ENCODE measurements around the gene LILRB5.
A peak's percentile ranks its signal among the peaks of the same experiment; 100 is the strongest.

Gene LILRB5

GRCh38 chr19:54211235-54211634 lies 45.8 kb downstream of the LILRB5 start:
- peak in 2 of 4 experiments; percentile 26 to 29 for DNase-seq

DNA sequence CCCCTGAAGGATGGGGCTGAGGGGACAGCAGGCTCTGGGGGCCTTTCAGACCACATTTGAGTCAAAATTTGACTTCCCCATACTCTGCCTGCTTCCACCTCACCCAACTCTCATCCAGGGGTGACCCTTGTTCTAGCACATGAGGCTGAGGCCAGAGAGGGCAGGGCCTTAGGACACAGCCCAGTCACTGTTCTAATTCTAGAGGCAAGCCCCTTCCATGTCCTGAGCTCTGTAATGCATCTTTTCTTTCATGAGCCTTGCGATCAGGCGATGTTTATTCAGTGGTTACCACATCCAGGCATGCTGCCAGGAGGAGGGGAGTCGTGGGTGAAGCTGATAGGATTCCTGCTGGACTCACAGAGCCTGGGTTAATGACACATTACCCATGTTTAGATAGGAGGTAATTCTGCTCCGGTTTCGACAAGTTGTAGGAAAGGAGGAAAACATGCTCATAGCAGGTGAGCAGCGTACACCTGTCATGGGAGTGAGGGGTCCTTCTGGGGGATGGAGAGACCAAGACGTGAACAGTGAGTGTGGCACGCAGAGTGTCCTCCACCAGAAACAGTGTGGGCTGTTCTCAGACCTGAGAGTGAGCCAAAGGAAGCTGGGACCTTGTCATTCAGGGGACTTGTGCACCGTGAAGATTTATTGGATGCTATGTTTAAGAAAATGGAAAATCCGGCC lies 47.1 kb downstream of the LILRB5 start:
- DNase-seq, result peak; percentile 94 to 99 (median 95)

GRCh38 chr19:54209058-54209810 lies 47.8 kb downstream of the LILRB5 start:
- no peak for DNase-seq

DNA sequence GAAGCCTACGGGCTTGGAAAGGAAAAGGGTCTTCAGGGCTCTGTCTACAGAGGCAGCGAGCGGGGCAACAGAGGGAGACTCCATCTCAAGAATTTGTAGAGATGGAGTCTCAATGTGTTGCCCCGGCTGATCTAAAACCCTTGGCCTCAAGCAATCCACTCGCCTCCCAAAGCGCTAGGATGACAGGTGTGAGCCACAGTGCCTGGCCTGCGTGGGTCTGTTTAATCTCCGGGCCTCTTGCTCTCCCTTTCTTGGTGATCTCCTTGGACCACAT lies 48.4 kb downstream of the LILRB5 start:
- DNase-seq, result no peak

DNA sequence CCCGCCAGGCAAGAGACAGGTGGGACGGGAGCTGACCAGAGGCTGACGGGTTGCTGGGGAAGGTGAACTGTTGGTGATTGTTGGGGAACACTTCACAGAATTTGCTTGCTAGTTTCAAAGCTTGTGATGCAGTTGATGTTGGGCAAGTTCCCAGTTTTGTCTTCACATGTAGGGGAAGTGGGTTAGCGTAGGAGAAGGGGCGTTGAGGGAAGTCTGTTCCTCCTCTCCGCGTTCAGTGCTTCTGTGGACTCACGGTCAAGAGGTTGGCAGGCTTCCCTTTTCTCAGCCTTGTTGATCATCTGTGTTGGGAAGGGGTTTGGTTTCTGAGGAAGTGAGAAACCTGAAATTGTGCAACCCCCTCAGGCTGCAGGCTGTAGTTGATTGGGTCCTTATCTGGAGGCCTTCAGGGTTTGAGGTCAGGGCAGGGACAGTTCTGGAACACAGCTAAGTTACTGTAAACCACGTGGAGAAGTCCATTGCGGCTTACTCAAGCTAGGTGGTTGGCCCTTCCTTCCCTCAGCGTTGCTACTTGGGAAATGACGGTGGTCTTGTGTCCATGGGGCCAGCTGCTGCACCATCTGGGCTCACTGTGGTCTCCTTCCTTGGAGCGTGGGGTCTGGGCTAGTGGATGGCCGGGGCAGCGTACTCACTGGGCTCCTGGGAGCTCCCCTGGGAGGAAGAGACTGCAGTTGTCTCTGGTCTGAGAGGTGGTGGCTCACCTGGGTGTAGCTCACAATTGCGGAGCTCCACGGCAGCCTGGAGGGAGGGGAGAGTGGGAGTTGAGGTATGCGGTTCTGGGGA lies 48.9 kb downstream of the LILRB5 start:
- peak; percentile 97 to 100 (median 98) for DNase-seq

GRCh38 chr19:54207676-54207982 lies 49.4 kb downstream of the LILRB5 start:
- DNase-seq, result no peak

DNA sequence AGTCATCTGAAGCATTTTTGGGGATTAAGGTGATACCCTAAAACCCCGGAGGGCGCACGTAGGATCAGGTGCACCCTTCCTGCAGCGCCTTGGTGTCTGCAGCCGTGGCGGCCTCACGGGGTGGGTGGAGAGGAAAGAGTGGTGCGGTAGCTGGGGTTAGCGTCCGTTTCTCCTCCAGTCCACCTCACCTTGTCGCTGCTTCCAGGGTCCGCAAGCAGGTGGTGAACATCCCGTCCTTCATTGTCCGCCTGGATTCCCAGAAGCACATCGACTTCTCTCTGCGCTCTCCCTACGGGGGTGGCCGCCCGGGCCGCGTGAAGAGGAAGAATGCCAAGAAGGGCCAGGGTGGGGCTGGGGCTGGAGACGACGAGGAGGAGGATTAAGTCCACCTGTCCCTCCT lies 49.9 kb downstream of the LILRB5 start:
- DNase-seq, result peak in 3 of 4 experiments; percentile 33 to 68 (median 47)

DNA sequence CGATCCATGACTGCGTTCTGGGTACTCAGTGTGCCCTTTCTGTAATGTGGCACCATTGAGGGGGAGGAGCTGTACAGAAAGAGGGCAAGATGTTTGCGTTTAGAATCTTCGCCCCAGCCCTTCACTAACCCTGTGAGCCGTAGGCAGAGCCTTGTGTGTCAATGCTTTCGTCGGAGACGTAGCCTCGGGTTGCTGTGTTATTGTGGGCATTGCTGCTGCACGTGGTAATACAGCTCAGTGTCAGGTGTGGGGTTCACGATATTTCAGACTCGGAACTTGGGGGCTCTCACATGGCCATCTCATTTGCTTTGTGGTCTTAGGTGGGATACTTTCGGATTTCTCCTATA lies 50.3 kb downstream of the LILRB5 start:
- DNase-seq, result peak in 1 of 4 experiments; percentile 38

DNA sequence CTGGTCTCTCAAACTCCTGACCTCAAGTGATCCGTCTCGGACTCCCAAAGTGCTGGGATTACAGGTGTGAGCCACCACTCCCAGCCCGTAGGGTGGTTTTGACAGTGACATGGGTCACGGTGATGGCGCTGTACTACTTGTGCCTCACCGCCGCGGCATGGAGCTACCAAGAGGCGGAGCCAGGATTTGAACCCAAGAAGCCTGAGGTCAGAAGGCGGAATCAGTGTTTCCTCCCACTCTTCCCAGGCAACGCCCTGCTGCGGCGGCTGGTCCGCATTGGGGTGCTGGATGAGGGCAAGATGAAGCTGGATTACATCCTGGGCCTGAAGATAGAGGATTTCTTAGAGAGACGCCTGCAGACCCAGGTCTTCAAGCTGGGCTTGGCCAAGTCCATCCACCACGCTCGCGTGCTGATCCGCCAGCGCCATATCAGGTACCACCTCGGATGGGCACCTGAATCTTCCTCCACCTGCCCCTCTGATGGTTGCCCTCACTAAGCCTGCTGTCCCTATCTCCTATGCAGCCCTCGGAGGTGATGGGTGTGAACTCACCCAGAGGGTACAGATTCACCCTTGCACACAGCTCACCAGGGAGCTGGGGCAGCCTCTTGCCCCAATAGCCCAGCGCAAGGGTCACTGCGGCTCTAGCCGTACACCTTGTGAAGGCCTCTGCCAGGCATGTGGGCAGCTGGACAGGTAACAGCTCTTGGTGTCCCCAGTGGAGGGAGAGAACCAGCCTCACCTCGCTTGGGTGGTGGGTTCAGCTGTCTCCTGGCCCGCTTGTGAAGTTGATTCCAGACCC lies 50.8 kb downstream of the LILRB5 start:
- DNase-seq, result peak; percentile 30 to 58 (median 55)

DNA sequence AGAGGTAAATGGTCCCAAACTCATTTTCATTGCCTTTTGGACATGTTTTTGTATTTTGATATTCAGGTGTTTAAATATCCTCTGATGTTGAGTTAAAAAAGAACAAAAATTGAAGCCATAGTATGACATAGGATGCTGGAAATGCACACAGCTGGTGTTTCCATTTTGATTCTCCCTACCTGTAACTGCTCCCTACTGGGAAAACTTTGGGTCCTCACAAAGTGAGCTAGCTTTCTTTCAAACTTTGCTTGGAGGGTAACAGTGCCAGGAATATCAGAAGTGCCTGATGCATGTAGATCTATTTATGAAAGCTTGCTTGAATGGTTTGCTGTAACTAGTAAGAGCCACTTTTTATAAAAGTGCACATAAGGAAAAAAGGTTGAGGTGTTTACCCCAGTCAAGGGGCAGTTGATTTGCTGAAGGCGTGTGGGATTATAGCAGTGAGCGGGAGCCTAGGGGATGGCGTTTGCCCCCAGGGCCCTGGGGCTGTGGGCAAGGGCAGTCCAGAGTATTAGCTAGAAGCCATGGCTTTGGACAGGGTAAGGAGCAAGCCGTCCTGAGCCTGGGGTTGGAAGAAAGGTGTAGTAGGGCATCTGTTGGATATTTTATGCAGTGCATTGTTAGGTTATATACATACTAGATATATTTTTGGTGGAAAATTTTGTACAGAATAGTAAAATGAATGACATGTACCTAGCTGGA lies 52.2 kb downstream of the LILRB5 start:
- no peak for DNase-seq

DNA sequence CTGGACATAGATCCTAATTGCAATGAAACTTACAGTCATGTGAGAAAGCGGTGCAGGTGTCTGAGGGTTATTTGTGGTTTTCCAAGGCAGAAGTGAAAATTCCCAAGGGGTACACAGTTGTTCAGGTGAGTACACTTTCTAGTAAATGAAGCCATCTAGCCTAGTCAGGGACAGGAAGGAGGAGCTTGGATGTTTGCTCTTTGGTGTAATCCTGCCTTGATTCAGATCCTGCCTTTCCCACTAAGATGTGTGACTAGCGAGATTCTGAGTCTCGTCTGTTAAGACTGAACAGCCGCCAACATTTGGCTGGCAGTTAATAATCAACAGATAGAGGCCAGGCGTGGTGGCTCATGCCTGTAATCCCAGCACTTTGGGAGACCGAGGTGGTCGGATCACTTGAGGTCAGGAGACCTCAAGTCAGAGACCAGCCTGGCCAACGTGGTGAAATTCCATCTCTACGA lies 53.9 kb downstream of the LILRB5 start:
- DNase-seq, result no peak

GRCh38 chr19:54201980-54202379 lies 55.1 kb downstream of the LILRB5 start:
- DNase-seq, result peak in 1 of 4 experiments; percentile 38

DNA sequence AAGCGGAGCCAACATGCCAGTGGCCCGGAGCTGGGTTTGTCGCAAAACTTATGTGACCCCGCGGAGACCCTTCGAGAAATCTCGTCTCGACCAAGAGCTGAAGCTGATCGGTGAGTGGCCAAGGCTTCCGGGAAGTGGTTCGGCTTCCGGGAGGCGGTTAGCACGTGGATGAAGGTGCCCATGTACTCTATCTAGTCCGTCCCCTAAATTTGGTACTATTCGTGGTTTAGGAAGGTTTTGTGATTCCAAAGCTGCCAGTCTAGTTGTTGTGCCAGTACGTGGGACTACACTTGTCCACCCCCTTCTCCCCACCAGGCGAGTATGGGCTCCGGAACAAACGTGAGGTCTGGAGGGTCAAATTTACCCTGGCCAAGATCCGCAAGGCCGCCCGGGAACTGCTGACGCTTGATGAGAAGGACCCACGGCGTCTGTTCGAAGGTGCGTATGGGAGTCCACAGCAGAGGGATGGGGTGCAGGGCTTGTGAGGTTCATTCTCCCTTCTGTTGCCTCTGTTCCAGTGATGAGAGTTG lies 55.8 kb downstream of the LILRB5 start:
- no peak for DNase-seq

All from suppressor macrophage (primary cell).